ENCODE results near the gene LARP1B. TPM values are rescaled to one million over a fixed set of nuclear protein-coding genes. Genes with fewer than 3 reads are reported as not detected.

Gene LARP1B
- total RNA-seq, 2 donors from 2014 or later: 18.1 to 32.5 TPM

DNA sequence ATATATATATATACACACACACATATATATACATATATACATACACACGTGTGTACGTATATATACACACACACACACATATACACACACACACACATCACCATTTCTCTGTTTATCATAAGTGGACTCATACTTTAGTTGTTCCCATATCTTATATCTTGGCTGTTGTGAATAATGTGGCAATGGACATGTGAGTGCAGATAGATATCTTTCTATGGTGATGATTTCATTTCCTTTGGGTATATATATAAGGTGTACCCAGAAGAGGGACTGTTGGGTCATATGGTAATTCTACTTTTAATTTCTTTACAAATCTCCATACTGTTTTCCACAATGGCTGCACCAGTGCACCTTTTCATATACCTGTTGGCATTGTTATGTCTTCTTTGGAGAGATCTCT, 105.9 kb downstream of the LARP1B start:
- DNase-seq (ENCODE audit: low spot score in 2 of 2) (no peak), ATAC-seq (no peak)
- Mint-ChIP-seq H3K36me3 (no peaks in the 10 kb centered on the region), H3K9me3 (no peaks in the 10 kb centered on the region), H3K27ac (no peak overlapping the region)

- Mint-ChIP-seq H3K36me3 (no peaks in the 10 kb centered on the region), H3K27ac (no peak overlapping the region)
- no peak for ATAC-seq
Measured at GRCh38 chr4:128168701-128169100, 107.6 kb downstream of the LARP1B start.

DNA sequence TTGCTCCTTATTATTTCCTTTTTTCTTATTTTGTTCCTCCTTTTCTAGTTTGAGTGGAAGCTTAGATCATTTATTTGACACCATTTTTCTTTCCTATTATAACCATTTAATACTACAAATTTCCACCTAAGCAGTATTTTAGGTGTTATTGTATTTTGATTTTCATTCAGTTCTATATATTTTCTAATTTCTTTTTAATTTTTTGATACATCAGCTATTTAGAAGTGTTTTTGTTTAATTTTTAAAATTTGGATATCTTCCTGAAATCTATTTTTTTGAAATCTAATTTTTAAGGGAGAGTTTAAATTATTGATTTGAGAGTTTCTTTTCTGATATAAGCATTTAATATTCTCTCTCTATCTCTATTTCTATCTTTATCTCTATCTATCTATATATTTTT, 108.1 kb downstream of the LARP1B start:
- DNase-seq (ENCODE audit: low spot score in 2 of 2) (no peak), ATAC-seq (no peak)
- Mint-ChIP-seq H3K27ac (no peak overlapping the region), H3K9me3 (no peaks in the 10 kb centered on the region), H3K36me3 (no peaks in the 10 kb centered on the region)

More at GRCh38 chr4:128168701-128169100, 107.6 kb downstream of the LARP1B start:
- H3K9me3 Mint-ChIP-seq: no peaks in the 10 kb centered on the region
- DNase-seq (ENCODE audit: low spot score in 2 of 2): no peak

GRCh38 chr4:128176643-128177042, 115.5 kb downstream of the LARP1B start:
- Mint-ChIP-seq H3K27ac (no peak overlapping the region), H3K36me3 (no peaks in the 10 kb centered on the region), H3K9me3 (no peaks in the 10 kb centered on the region)
- DNase-seq (ENCODE audit: low spot score in 2 of 2) (no peak), ATAC-seq (no peak)

GRCh38 chr4:128177498-128177897, 116.4 kb downstream of the LARP1B start:
- DNase-seq (ENCODE audit: low spot score in 2 of 2) (no peak), ATAC-seq (peak in 1 of 2 donors; percentile 46)
- no peaks in the 10 kb centered on the region for H3K36me3 Mint-ChIP-seq
- no peak overlapping the region for H3K27ac Mint-ChIP-seq
- H3K9me3 Mint-ChIP-seq: no peaks in the 10 kb centered on the region

- ATAC-seq (no peak), DNase-seq (ENCODE audit: low spot score in 2 of 2) (no peak)
- Mint-ChIP-seq H3K27ac (no peak overlapping the region), H3K9me3 (no peaks in the 10 kb centered on the region), H3K36me3 (no peaks in the 10 kb centered on the region)
Measured at GRCh38 chr4:128186623-128187022, 125.5 kb downstream of the LARP1B start.

- no peaks in the 10 kb centered on the region for H3K9me3 Mint-ChIP-seq
- H3K27ac Mint-ChIP-seq: no peak overlapping the region
- ATAC-seq: peak; percentile 91 to 99
- peak; percentile 59 to 64 for DNase-seq (ENCODE audit: low spot score in 2 of 2)
- H3K36me3 Mint-ChIP-seq: no peaks in the 10 kb centered on the region
Measured at GRCh38 chr4:128191115-128191781, 130.1 kb downstream of the LARP1B start.

- Mint-ChIP-seq H3K27ac (no peak overlapping the region), H3K9me3 (no peaks in the 10 kb centered on the region), H3K36me3 (no peaks in the 10 kb centered on the region)
- DNase-seq (ENCODE audit: low spot score in 2 of 2) (no peak), ATAC-seq (no peak)
Measured at GRCh38 chr4:128220286-128221235, 159.4 kb downstream of the LARP1B start.

GRCh38 chr4:128221586-128221985, 160.5 kb downstream of the LARP1B start:
- ATAC-seq (no peak), DNase-seq (ENCODE audit: low spot score in 2 of 2) (no peak)
- no peaks in the 10 kb centered on the region for H3K9me3 Mint-ChIP-seq
- H3K36me3 Mint-ChIP-seq: no peaks in the 10 kb centered on the region
- H3K27ac Mint-ChIP-seq: no peak overlapping the region

GRCh38 chr4:128225148-128225547, 164.0 kb downstream of the LARP1B start:
- DNase-seq (ENCODE audit: low spot score in 2 of 2) (no peak), ATAC-seq (no peak)
- no peak overlapping the region for H3K27ac Mint-ChIP-seq
- H3K9me3 Mint-ChIP-seq: no peaks in the 10 kb centered on the region
- H3K36me3 Mint-ChIP-seq: no peaks in the 10 kb centered on the region

- Mint-ChIP-seq H3K36me3 (no peaks in the 10 kb centered on the region), H3K9me3 (no peaks in the 10 kb centered on the region), H3K27ac (no peak overlapping the region)
- ATAC-seq (no peak), DNase-seq (ENCODE audit: low spot score in 2 of 2) (no peak)
Measured at GRCh38 chr4:128227991-128228571, 167.0 kb downstream of the LARP1B start.

- Mint-ChIP-seq H3K36me3 (no peaks in the 10 kb centered on the region), H3K27ac (peak overlapping the region in 1 of 2 donors; percentile 15), H3K9me3 (no peaks in the 10 kb centered on the region)
- no peak for ATAC-seq
- DNase-seq (ENCODE audit: low spot score in 2 of 2): no peak
Measured at GRCh38 chr4:128228845-128229795, 168.0 kb downstream of the LARP1B start.

- no peaks in the 10 kb centered on the region for H3K36me3 Mint-ChIP-seq
- no peak overlapping the region for H3K27ac Mint-ChIP-seq
- no peak for DNase-seq (ENCODE audit: low spot score in 2 of 2)
- no peak for ATAC-seq
- H3K9me3 Mint-ChIP-seq: no peaks in the 10 kb centered on the region
Measured at GRCh38 chr4:128232719-128233118, 171.6 kb downstream of the LARP1B start.

DNA sequence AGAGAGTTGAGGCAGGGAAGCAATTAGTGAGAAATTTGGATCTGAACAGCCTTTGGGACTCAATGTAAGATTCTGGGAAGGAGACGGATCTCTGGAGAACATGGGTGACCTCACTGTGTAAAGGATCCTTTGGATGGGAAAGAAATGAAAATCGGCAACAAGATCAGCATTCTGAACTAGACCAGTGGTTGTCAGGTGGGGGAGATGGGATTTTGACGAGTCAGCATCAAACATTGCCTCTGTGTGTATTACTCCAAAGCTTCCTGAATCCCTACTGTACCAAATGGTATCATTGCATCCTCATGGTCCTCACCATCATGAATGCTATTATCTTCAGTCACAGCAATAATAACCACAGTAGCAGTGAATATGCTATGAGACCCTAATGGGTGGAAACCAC, 173.7 kb downstream of the LARP1B start:
- no peaks in the 10 kb centered on the region for H3K36me3 Mint-ChIP-seq
- no peak for DNase-seq (ENCODE audit: low spot score in 2 of 2)
- no peak for ATAC-seq
- no peaks in the 10 kb centered on the region for H3K9me3 Mint-ChIP-seq
- H3K27ac Mint-ChIP-seq: no peak overlapping the region

- Mint-ChIP-seq H3K36me3 (no peaks in the 10 kb centered on the region), H3K27ac (no peak overlapping the region), H3K9me3 (peaks cover 0 to under 1% of the 10 kb centered on the region in 2 donors)
- DNase-seq (ENCODE audit: low spot score in 2 of 2) (no peak), ATAC-seq (no peak)
Measured at GRCh38 chr4:128241019-128241418, 179.9 kb downstream of the LARP1B start.

DNA sequence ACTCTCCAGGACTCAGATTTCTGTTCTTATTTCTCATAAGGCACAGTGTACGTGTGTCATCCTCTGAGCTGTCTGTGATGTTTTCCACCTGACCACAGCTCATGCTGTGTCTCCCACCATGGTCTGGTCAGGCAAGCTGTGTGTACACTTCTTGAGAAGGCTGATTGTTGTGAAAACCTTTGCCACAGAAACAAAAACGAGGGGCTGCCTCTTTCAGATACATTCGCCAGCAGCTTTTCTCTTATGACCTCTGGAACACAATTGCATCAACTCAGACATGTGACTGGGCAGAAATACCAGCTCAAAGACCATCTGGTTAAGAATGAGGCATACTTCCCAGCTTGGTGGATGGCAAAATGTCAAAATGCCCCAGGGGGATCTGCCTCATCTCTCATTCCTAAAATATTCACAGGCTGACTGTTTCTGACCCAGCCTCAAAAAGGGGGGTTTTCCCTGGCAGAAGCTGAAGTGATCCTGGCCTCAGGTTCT, 180.4 kb downstream of the LARP1B start:
- Mint-ChIP-seq H3K27ac (no peak overlapping the region), H3K36me3 (no peaks in the 10 kb centered on the region), H3K9me3 (peaks cover 0 to 5% of the 10 kb centered on the region in 2 donors)
- no peak for ATAC-seq
- DNase-seq (ENCODE audit: low spot score in 2 of 2): no peak
